Transverse colon (tissue), 4 donors: ENCODE measurements around the gene PAQR5. TPM values are rescaled to one million over a fixed set of nuclear protein-coding genes. Genes with fewer than 3 reads are reported as not detected.

Experiments used
- DNase-seq: peaks from one replicate; pipeline ENCODE4 v3.0.0-alpha.2; 2019
- H3K27ac ChIP-seq, 4 donors: fragments of 200-600 bp; sonication (generic); 2 replicates each; pipeline ENCODE4 v1.5.1; 2016 to 2018; ENCODE audit warnings: inconsistent platforms in 4 of 4
- H3K27me3 ChIP-seq: fragments of 200-600 bp; sonication (generic); 2 replicates; pipeline ENCODE4 v1.5.1; 2017; ENCODE audit warnings: inconsistent platforms
- H3K36me3 ChIP-seq, 4 donors: fragments of 200-600 bp; sonication (generic); 2 replicates each; pipeline ENCODE4 v1.5.1; 2017 to 2019; ENCODE audit warnings: inconsistent platforms in 4 of 4
- H3K4me1 ChIP-seq, 4 donors: fragments of 200-600 bp; sonication (generic); 2 replicates each; pipeline ENCODE4 v1.5.1; 2017 to 2020; ENCODE audit warnings: inconsistent platforms in 4 of 4
- H3K4me3 ChIP-seq, 4 donors: fragments of 200-600 bp; sonication (generic); 1 replicate in 1 of 4; 2 replicates in 3 of 4; pipeline versions ENCODE4 v1.5.1 to v1.6.1; 2017 to 2019; ENCODE audit warnings: inconsistent platforms in 4 of 4
- H3K9me3 ChIP-seq, 2 donors: fragments of 200-600 bp; sonication (generic); 2 replicates each; pipeline ENCODE4 v1.5.1; 2017 to 2019; ENCODE audit warnings: inconsistent platforms in 2 of 2
- EP300 ChIP-seq: sonication (generic); formaldehyde crosslinking; IDR thresholded peaks from one replicate; pipeline ENCODE4 v1.6.1; 2017; ENCODE audit warnings: antibody characterized with exemption, low read depth
- POLR2A ChIP-seq: fragments of 450-650 bp; IDR thresholded peaks from one replicate; pipeline ENCODE4 v1.6.1; 2016; ENCODE audit warnings: antibody characterized with exemption, mild to moderate bottlenecking, moderate library complexity
- POLR2AphosphoS5 ChIP-seq, 3 donors: sonication (generic); formaldehyde crosslinking; IDR thresholded peaks; one replicate each; pipeline ENCODE4 v1.6.1; 2016; ENCODE audit warnings: antibody characterized with exemption in 3 of 3
- WGBS, 2 donors: methylation state at CpG; one replicate each; pipeline ENCODE4 v1.1.5; 2018; ENCODE audit warnings: low coverage in 1 of 2; 5-methylcytosine and 5-hydroxymethylcytosine counted together
- in situ Hi-C, 4 donors: fragments of 200-750 bp; cut with MboI; loops; one replicate each; pipeline versions ENCODE4 v1.15.0 to v1.15.1; 2017; ENCODE audit warnings: low sequenced_read_pairs in 3 of 4, low pct_ligation_motif_present in 1 of 4, low pct_unique_long_range_greater_than_20kb in 1 of 4
- intact Hi-C: fragments of 100-400 bp; cut with DNase I; formaldehyde crosslinking; loops from one replicate; pipeline ENCODE4 v1.15.1; 2023; ENCODE audit warnings: low total_unique reads
- total RNA-seq, 4 donors: library from RNA; depleted of rRNA; stranded (reverse); fragments of >200 nt; gene quantifications; one replicate each; pipeline ENCODE4 v1.1.0, GENCODE V29; 2016
- TF ChIP-seq, protein P1 (sequence below), 5 experiments: fragments of 200-600 bp in 3 of 5; fragments of 450-650 bp in 2 of 5; sonication (generic) in 3 of 5; IDR thresholded peaks; 1 replicate in 2 of 5; 2 replicates in 3 of 5; pipeline ENCODE4 v1.5.1; 2016 to 2017; ENCODE audit warnings: antibody characterized with exemption in 5 of 5, inconsistent platforms in 3 of 5, mild to moderate bottlenecking in 2 of 5, moderate library complexity in 1 of 5

The PAQR5 gene
- total RNA-seq, 4 donors from 2014 or later, result 21.1 to 80.0 (median 48.9) TPM

DNA sequence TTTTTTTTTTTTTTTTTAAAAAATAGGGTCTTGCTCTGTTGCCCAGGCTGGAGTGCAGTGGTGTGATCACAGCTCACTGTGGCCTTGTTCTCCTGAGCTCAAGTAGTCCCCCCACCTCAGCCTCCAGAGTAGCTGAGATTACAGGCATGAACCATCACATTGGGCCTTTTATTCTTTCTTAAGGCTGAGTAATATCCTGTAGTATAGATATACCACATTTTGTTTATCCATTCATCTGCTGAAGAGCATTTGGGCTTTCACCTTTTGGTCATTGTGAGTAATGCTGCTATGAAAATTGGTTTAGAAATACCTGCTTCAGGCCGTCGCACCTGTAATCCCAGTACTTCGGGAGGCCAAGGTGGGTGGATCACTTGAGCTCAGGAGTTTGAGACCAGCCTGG, 42.6 kb downstream of the PAQR5 start:
- H3K36me3 ChIP-seq, result no peaks in the 10 kb centered on the region
- no peaks in the 10 kb centered on the region for H3K27me3 ChIP-seq
- H3K27ac ChIP-seq, result no peak overlapping the region
- no peaks in the 10 kb centered on the region for H3K4me1 ChIP-seq
- WGBS, 2 donors, result 96 to 100% methylated on average over 3 of the region's 3 CpGs
- TF ChIP-seq POLR2AphosphoS5 (IDR thresholded peaks at IDR 0.05) (no peak), POLR2A (no peak), EP300 (no peak)
- TF ChIP-seq, protein P1, sequence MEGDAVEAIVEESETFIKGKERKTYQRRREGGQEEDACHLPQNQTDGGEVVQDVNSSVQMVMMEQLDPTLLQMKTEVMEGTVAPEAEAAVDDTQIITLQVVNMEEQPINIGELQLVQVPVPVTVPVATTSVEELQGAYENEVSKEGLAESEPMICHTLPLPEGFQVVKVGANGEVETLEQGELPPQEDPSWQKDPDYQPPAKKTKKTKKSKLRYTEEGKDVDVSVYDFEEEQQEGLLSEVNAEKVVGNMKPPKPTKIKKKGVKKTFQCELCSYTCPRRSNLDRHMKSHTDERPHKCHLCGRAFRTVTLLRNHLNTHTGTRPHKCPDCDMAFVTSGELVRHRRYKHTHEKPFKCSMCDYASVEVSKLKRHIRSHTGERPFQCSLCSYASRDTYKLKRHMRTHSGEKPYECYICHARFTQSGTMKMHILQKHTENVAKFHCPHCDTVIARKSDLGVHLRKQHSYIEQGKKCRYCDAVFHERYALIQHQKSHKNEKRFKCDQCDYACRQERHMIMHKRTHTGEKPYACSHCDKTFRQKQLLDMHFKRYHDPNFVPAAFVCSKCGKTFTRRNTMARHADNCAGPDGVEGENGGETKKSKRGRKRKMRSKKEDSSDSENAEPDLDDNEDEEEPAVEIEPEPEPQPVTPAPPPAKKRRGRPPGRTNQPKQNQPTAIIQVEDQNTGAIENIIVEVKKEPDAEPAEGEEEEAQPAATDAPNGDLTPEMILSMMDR (IDR thresholded peaks at IDR 0.05), result no peak
- intact Hi-C loops, result no loop called here
- no peak overlapping the region for H3K4me3 ChIP-seq
- in situ Hi-C loops, result no loop called here
- DNase-seq, result no peak
- no peaks in the 10 kb centered on the region for H3K9me3 ChIP-seq

DNA sequence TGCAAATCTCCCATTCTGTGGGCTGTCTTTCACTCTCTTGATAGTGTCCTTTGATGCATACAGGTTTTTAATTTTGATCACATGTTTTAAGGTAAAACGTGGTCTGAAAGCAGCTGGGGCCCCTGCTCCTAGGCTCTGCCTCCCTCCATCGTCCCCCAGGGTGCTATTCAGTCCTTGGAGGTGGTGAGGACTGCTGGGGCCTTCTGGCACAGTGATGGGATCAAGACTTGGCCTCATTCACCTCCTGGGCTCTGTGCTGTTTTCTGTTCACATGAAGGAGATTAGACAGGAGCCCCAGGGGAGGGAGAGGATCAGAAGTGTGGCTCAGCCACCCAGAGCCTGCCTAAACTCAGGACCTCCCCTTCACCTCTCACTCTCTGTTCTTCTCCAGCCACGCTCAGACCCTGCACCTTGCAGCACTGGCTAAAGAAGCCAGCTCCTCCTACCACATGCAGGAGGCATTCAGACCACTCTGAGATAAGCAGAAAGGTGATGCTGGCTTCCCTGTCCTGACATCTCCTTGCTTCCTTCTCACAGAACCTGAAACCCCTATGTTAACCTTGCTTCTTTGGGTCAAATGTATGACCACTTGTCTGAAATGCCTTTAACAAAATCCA, 43.9 kb downstream of the PAQR5 start:
- no peak for DNase-seq
- no peaks in the 10 kb centered on the region for H3K27me3 ChIP-seq
- intact Hi-C loops, result no loop called here
- no peak overlapping the region for H3K27ac ChIP-seq
- 73 to 75% methylated on average over 2 to 3 of the region's 3 CpGs for WGBS, 2 donors
- in situ Hi-C loops, result no loop called here
- no peaks in the 10 kb centered on the region for H3K36me3 ChIP-seq
- H3K9me3 ChIP-seq, result no peaks in the 10 kb centered on the region
- no peaks in the 10 kb centered on the region for H3K4me1 ChIP-seq
- H3K4me3 ChIP-seq, result no peak overlapping the region
- no peak for TF ChIP-seq POLR2AphosphoS5 (IDR thresholded peaks at IDR 0.05)
- TF ChIP-seq, protein P1 (IDR thresholded peaks at IDR 0.05), result no peak
- no peak for TF ChIP-seq EP300
- no peak for TF ChIP-seq POLR2A

DNA sequence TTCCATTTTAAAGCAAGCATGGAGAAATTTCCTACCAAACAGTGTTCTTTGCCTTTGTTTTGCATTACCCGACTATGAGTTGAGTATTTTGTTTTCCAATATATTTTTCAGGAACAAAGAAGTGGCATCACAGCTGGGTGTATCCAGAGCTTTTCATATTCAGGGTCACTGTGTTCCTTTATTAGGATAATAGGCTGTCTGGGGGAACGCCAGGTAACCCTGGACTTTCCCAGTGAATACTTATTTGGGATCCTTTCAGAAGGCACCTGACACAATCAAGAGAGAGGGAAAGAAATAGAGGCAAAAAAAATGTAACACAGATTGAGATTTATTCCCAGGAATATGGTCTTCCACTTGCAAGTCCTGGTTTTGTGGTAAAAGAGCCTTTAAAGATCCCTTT, 44.4 kb downstream of the PAQR5 start:
- H3K4me1 ChIP-seq, result no peaks in the 10 kb centered on the region
- TF ChIP-seq POLR2AphosphoS5 (IDR thresholded peaks at IDR 0.05) (no peak), EP300 (no peak), POLR2A (no peak)
- TF ChIP-seq, protein P1 (IDR thresholded peaks at IDR 0.05), result no peak
- in situ Hi-C loops, result no loop called here
- H3K4me3 ChIP-seq, result no peak overlapping the region
- DNase-seq, result no peak
- no peaks in the 10 kb centered on the region for H3K36me3 ChIP-seq
- no peak overlapping the region for H3K27ac ChIP-seq
- WGBS, 2 donors, result 20 to 38% methylated on average over 2 of the region's 2 CpGs
- H3K27me3 ChIP-seq, result no peaks in the 10 kb centered on the region
- H3K9me3 ChIP-seq, result no peaks in the 10 kb centered on the region
- intact Hi-C loops, result no loop called here

DNA sequence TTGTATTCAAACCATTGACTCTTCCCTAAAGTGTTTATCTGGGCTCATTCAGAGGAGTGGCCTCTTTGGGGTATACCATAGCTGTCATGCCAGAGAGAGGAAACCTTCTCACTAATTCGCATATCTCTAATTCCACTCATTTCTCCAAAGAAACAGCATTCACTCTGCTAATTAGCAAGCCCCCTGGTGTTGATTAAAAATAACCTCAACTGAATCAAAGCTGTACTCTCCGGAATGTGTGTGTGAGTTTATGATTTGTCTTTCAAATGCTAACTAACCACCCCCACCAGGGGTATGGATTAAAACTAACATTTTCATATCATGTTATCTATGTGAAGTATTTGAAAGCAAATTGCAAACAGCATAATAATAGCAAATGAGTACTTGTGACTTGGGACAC, 45.5 kb downstream of the PAQR5 start:
- Histone ChIP-seq H3K4me1 (no peaks in the 10 kb centered on the region), H3K4me3 (no peak overlapping the region), H3K27ac (no peak overlapping the region), H3K36me3 (no peaks in the 10 kb centered on the region), H3K9me3 (no peaks in the 10 kb centered on the region), H3K27me3 (no peaks in the 10 kb centered on the region)
- WGBS, 2 donors, result 66 to 88% methylated on average over 2 of the region's 2 CpGs
- intact Hi-C loops (no loop called here), in situ Hi-C loops (no loop called here)
- DNase-seq, result no peak
- TF ChIP-seq, protein P1 (IDR thresholded peaks at IDR 0.05), result no peak
- TF ChIP-seq POLR2AphosphoS5 (IDR thresholded peaks at IDR 0.05), result no peak
